ENCODE results near the gene MYH7B.
A peak's percentile ranks its signal among the peaks of the same experiment; 100 is the strongest.

The MYH7B gene

GRCh38 chr20:34955231-34956040 is at the start of gene MYH7B, which contains the start of gene GSS:
MYH7B (plus strand) TSS chr20:34955868; CDS start chr20:34978006, 22,138 bp downstream.
GSS (minus strand) TSS chr20:34955806; CDS start chr20:34951852, 3,954 bp downstream.
- DNase-seq: peak; percentile 97

DNA sequence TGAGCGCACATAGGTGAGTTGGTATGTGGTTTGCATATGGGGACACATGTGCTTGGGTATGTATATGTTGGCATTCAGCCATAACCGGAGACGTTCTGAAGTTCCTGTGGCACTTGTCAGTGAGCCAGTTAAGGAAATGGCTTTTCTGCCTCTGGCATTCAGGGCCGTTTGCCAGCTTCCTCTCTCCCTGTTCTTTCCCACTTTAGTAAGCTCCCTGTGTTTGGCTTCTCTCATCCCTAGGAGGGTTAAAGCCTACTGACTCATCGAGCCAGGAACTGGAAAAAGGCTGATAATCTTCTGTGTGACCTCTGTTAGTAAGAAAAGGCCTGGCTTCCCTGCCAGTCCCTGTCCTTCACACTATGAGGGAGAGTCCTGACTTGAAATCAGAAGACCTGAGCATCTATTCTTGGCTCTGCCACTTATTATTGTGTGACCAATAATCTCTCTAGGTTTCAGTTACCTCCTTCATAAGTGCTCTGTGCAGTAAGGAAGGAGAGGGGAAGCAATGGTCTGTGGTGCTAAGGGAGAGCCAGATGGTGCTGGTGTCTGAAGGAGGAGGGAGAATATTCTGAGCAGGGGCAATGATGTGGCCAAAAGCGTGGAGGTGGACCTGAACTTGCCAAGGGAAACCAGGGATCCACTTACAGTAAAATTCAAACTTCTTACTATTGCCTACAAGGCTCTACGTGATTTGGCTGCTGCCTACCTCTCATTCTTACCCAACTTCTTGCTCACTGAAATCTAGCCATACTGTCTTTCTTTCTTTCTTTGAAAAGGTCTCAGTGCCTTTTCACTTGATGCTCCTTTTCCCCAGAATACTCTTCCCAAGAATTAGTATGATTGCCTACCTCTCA is 47.8 kb upstream of the MYH7B start:
- DNase-seq: peak; percentile 75

GRCh38 chr20:34915131-34915530 is 40.5 kb upstream of the MYH7B start:
- no peak for DNase-seq

GRCh38 chr20:34915749-34916455 is 39.8 kb upstream of the MYH7B start:
- DNase-seq: no peak

DNA sequence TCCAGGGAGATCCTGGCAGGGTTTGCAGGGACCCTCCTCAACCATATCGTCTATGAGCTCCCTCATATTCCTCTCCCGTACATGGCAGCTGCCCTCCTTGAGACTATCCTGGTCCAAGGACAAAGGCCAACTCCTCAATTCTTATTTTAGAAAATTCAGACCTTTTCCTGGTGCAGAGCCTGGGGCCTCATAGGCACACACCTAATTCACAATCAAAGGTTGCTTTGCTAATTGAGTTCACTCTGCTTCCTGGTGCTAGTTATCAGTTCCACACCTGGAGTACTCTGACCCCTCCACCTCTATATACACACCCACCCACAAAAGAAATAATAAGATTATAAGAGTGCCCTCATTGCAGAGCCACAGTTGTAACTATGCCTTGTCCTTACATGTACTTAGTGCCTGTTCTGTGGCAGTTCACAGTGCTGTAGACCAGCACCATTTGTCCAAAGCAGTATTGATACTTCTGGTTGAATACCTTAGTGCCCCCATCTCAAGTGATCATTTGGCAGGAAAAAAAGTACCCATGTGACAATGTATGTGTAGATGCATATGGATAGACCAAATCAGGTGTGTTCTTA is 38.8 kb upstream of the MYH7B start:
- DNase-seq: no peak

DNA sequence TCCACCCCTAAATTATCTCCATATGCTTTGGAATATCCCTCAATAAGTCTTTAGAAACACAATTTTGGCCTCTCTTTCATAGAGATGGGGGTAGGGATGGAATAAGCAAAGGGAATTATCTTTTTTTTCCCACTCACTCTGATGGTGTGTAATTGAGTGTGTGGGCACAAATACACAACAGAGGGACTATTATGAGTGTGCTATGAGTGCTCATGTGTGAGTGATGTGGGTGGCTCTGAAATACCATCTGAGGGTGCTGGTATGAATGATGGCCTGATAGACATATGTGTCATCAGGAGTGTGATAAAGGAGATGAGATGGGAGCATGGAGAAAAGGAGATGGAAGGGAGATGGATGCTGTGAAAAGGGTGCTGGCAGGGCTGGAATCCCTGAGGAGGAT is 35.6 kb upstream of the MYH7B start:
- no peak for DNase-seq

DNA sequence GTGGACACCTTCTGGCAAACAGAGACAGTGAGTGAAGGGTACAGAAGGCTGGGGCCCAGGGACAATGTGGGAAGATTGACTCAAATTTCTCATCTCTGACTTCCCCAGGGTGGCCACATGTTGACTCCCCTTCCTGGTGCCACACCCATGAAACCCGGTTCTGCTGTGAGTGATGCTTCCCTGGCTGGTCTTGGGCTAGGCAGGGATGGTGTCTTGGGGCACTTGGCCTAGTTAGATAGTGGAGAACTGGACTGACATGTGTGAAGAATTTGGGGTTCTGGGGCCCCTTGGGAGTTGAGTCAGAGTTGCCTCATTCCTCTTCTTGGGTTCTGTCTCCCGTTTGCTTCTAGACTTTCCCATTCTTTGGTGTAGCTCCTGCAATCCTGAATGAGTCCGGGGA is 34.2 kb upstream of the MYH7B start:
- no peak for DNase-seq

GRCh38 chr20:34922654-34923381 is 32.9 kb upstream of the MYH7B start:
- DNase-seq: no peak

DNA sequence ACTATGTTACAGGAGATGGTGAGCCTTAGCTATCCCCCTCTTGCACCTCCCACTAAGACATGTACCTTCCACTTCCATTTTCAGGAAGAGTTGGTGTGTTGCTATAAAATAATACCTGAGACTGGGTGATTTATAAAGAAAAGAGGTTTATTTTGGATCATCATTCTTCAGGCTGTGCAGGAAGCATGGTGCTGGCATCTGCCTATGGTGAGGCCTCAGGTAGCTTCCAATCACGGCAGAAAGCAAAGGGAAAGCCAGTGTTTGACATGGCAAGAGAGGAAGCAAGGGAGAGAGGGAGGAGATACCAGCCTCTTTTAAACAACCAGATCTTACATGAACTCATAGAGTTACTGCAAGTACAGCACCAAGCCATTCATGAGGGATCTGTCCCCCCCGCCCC is 32.3 kb upstream of the MYH7B start:
- no peak for DNase-seq

GRCh38 chr20:34925341-34925740 is 30.3 kb upstream of the MYH7B start:
- no peak for DNase-seq

GRCh38 chr20:34925981-34926380 is 29.7 kb upstream of the MYH7B start:
- DNase-seq: no peak

- DNase-seq: no peak
Observed at GRCh38 chr20:34926581-34926980, 29.1 kb upstream of the MYH7B start.

GRCh38 chr20:34927736-34928135 is 27.9 kb upstream of the MYH7B start:
- DNase-seq: no peak

GRCh38 chr20:34928411-34928810 is 27.3 kb upstream of the MYH7B start:
- DNase-seq: no peak

DNA sequence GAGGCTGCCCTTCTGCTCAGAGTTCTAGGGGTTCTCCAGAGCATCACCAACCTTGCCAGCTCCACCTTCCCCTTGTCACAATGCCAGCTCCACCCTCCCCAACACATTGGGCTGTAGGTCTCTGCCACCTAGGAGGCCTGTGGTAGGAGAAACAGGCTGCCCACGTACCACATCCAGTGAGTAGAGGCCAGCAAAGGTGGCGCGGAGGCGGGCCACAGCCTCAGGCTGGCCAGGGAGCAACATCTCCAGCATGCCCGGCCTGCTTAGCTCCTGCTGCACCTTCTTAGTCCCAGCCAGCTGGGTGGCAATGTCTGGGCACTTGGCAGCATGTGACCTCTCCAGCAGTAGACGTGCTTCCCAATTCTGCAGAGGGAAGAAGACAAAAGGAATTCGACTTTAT is 23.9 kb upstream of the MYH7B start:
- no peak for DNase-seq

DNA sequence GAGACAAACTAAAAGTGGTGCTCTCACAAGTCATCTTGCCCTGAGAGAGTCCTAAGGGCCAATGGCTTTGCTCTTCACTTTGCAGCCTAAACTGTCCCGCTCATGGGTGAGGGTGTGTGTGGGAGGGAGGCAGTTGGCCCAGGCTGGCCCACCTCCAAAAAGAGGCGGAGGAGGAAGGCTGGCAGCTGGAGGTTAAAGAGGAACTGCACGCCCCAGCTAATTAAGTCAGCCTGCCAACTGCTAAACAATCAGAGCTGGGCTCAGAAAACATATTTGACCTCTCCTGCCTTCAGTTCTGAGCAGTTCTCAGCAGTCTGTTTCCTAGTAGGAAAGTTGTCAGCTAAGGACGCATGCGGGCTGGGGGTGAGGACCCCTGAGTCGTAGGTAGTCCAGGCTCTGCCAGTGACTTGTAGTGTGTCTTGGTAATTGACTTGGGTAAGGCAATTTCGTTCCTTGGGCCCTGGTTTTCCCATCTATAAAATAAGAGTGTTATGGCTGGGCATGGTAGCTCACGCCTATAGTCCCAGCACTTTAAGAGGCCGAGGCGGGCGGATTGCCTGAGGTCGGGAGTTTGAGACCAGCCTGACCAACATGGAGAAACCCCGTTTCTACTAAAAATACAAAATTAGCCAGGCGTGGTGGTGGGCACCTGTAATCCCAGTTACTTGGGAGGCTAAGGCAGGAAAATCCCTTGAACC is 17.1 kb upstream of the MYH7B start:
- no peak for DNase-seq

DNA sequence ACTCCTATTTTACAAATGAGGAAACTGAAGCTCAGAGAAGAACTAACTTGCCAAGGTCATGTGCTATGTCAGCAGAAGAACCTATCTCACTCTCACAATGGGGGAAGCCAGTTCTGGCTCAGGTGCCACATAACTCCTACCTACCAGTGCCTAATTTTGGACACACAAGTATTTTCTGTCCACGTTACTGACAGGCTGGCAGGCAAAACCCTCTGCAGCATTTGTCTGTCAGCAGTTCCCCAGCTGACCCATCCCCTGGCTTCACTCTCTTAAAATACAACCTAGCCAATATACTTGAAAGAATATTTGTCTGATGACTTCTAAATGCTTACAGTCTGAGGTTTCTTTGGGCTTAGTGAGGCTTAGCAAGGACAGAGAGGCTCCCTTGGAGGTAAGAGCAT is 15.6 kb upstream of the MYH7B start:
- no peak for DNase-seq

DNA sequence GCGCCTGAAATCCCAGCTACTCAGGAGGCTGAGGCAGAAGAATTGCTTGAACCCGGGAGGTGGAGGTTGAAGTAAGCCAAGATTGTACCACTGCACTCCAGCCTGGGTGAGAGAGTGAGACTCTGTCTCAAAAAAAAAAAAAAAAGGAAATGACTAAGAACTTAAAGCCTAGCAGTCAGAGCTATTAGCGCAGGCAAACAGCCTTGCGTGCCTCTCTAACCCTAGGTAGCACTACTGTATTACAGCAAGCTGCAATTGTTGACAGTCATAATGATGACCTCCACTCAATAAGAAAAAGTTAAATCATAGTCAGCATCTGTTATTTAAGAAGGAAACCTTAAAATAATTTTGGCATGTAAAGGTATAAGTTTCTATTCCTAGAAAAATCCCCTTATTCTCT is 14.4 kb upstream of the MYH7B start:
- no peak for DNase-seq

- DNase-seq: no peak
Observed at GRCh38 chr20:34942301-34942700, 13.4 kb upstream of the MYH7B start.

DNA sequence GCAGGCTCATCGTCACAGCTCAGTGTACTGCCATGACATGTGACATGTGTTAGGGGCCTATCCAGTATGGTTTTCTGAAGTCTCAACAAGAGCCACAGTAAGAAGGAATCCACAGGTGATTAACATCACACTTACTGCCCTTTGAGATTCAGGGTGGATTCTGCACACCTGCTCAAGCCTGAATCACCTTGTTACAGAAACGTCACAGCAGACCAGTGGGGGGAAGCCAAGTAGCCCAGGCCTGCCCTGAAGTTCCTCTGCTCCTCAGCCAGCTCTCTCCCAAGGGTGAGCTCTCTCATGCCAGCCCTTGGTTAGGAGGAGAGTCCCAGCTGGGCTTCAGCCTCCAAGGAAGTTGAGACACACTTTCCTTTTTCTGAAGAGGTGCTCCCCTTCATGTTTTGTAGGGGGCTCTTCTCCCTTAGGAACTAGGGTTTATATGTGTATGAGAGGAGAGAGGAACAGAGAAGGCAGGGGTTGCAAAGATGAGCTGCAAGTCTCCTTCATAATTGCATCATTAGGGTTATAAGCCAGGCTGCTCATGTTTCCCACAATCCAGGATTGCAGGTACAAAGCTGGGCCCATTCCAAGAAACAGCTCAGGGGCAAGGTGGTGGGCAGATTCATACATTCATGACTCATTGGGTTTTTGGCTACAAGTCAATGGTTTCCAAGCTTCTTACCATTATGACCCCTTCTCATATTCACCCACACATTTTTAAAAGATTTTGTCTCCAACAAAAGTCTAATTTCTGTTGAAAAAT is 11.7 kb upstream of the MYH7B start:
- DNase-seq: no peak

Measured in NCI-H345 (cell line).